GM18505 (cell line): ENCODE data around the gene ZNF639.

ENCODE experiments used
- ATAC-seq: cut with Tn5 transposase; IDR thresholded peaks from one replicate; pipeline ENCODE4 v1.9.1; 2021; ENCODE audit not compliant: unreplicated experiment
- POLR2A ChIP-seq: IDR thresholded peaks from 4 replicates; pipeline ENCODE4 v1.6.1; 2011; ENCODE audit warnings: borderline replicate concordance; ENCODE audit not compliant: insufficient read depth, insufficient read length; ENCODE audit errors: extremely low read depth

Gene ZNF639

DNA sequence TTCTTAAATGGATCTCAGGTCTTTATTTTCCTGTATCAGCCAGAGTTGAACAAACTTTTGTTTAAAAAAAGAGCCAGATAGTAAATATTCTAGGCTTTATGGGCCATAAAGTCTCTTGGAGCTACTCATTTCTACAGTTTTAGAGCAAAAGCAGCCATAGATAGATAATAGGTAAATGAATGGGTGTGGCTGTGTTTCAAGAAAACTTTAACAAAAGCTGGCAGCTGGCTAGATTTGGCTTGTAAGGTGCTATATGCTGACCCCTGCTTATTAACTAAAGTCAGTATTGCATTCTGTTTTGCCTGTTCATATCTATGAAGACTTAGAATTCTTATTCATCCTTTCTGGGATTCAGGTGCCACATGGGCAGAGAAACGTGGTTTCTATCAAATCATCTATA is 53.6 kb downstream of the ZNF639 start:
- no peak for ATAC-seq
- no peak for TF ChIP-seq POLR2A
